Hematopoietic multipotent progenitor cell treated with erythropoietin and hydrocortisone succinate and interleukin-3 and kit ligand, for 17 days (in vitro differentiated cells): ENCODE measurements around the gene CARD8.

Experiments used
- DNase-seq: peaks from one replicate; pipeline ENCODE4 v3.0.0-alpha.2; 2015; ENCODE audit warnings: low spot score

CARD8 gene

GRCh38 chr19:48170817-48171347 is 84.8 kb downstream of the CARD8 start:
- peak; percentile 12 for DNase-seq

GRCh38 chr19:48169939-48170803 is 85.5 kb downstream of the CARD8 start, which contains the start of the genes LIG1 and ZSWIM9:
Gene LIG1 (minus strand): TSS chr19:48170344. CDS start chr19:48165566, 4,778 bp downstream.
Gene ZSWIM9 (plus strand): TSS chr19:48170680. CDS start chr19:48171803, 1,123 bp downstream.
- DNase-seq = peak; percentile 89

GRCh38 chr19:48169578-48169938 is 86.2 kb downstream of the CARD8 start:
- peak; percentile 82 for DNase-seq

- no peak for DNase-seq
These were observed 87.0 kb downstream of the CARD8 start for GRCh38 chr19:48168689-48169088.

- no peak for DNase-seq
These were observed 97.4 kb downstream of the CARD8 start for GRCh38 chr19:48158210-48158790.
